Kidney capillary endothelial cell (primary cell): ENCODE data around the gene OSTC.

Source experiments
- DNase-seq: peaks from one replicate; pipeline ENCODE4 v3.0.0-alpha.2; 2018; ENCODE audit warnings: low spot score

OSTC gene

DNA sequence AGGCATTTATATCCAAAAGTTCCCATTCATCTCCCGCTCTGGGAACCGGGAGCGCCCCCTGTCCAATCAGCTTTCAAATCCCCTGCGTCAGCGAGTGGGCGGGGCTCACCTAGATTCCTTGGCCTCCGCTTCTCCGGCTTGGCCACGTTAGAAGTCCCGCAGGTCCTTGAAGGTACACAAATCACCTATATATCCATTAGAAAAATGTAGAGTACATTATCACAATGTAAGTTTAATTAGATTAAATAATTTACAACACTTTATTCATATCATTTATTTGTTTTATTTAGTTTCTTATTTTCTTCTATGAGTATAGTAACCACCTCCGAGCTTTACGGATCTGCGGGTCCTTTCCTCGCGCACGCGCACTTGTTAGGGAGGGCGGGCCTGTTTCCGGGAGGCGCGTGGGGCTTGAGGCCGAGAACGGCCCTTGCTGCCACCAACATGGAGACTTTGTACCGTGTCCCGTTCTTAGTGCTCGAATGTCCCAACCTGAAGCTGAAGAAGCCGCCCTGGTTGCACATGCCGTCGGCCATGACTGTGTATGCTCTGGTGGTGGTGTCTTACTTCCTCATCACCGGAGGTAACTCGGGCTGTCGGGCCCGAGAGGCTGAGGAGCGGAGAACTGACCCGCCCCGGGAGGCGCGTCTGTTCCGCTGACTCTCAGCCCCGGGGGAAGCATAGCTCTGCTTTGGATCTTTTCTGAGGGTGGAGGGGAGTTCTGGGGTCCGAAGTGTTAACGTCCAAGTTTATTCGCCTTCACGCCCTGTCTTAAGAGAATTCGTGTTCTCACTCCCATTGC is at the start of gene OSTC:
OSTC (plus strand) TSS at position 388 of the 802 bp plus-strand sequence; CDS start at position 445, 57 bp downstream.
- peak; percentile 94 for DNase-seq

DNA sequence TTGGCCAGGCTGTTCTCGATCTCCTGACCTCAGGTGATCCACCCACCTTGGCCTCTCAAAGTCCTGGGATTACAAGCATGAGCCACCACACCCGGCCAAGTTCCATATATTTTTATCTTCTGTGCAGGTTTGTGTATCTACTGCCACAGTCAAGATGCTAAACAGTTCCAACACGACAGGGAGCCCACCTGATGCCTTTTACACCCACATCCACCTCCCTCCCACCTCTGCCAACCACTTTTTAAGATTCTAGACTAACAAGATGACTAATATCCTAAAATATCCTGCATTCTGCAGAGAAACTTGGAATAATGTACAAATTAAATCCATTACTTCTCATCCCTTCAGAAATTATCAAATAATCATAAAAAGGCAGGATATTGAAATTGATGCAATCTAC is 49.3 kb upstream of the OSTC start:
- DNase-seq: no peak

DNA sequence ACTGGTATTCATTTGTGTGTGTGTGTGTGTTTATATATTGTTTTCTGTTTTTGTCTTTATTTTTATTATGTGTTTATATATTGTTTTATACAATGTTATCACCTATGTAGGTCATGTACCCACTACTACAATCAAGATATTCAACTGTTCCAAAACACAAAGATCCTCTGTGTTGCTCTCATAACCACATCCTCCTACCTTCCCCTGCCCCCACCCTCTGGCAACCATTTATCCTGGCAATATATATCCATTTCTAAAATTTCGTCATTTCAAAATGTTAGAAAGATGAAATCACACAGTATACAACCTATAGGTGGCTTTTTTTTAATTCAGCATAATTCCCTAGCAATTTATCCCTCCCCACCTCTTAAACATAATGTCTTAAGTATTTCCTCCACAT is 48.9 kb upstream of the OSTC start:
- no peak for DNase-seq

DNA sequence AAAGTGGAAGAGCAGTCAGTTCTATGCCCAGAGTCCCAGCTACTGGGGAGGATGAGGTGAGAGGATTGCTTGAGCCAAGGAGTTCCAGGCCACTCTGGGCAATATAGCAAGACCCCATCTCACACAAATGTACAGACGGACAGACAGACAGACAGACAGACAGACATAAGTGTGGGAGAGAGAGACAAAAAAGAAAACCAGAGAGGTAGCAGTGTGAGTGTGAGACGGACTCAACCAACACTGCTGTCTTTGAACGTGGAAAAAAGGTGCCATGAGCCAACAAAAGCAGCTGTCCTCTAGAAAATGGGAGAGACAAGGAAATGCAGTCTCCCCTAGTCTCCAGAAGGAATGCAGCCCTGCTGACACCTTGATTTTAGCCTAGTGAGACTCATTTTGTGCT is 48.2 kb upstream of the OSTC start:
- no peak for DNase-seq

DNA sequence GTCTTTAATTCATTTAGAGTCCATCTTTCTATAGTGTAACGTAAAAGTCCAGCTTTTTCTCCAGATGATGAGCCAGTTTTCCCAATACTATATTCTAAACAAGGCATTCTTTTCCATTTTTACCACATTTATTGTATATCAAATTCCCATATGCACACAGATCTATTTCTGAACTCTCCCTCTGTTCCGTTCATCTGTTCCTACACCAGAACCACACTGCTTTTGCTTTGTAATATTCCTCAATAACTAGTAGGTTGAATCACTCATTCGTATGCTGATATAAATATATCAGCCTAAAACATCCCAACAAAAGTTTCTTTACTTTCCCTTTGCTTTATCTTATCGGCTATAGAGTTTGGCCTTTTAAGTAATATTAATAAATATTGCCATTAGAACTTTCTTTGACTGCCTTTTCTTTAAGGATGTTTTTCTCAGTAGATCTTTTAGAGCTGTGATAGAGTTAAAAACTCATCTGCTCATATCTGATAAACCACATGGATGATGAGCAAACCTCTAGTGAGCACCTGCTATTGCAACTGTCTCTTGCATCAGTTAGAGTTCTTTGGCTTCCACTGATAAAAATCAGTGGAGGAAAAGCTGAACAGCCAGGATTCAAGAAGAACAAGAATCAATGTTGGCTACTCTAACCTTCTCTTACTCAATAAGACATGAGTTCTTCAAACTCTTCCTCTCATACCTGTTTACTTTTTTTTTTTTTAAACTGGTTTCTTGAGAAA is 43.2 kb upstream of the OSTC start:
- no peak for DNase-seq

DNA sequence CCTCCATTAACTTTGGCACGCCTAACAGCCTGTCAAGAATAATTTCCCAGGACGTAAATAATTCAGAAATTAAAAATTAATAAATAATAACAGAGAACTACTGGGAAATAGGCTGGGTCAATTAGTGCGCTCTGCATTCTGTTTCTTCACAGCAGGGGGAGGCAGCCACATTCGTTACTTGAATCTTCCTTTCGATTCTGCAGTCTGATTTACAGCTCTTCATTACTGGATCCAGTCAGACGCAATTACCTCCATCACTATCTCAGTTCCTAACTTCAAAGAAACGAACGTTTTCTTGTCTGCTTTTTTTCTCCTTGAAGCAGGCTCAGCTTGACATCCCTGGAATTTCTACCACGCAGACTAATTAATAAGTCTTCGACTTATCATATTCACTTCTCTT is 39.0 kb upstream of the OSTC start:
- no peak for DNase-seq

DNA sequence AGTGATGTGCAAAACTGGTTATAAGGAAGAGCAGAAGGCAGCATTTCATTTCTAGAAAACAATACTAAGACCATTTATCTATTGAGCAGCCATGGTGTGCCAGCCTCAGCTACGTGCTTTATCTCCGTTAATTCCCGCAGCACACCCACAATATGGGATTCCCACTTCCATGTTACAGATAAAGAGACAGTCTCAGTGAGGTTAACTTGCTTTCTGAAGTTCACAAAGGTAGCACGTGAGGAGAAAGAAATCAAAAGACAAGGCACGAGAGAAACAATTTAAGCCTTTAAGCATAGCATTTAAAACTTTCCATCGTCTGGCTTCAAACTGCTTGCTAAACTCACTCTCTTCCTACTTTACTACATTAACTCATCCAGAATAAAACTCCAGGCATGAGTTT is 38.0 kb upstream of the OSTC start:
- no peak for DNase-seq

DNA sequence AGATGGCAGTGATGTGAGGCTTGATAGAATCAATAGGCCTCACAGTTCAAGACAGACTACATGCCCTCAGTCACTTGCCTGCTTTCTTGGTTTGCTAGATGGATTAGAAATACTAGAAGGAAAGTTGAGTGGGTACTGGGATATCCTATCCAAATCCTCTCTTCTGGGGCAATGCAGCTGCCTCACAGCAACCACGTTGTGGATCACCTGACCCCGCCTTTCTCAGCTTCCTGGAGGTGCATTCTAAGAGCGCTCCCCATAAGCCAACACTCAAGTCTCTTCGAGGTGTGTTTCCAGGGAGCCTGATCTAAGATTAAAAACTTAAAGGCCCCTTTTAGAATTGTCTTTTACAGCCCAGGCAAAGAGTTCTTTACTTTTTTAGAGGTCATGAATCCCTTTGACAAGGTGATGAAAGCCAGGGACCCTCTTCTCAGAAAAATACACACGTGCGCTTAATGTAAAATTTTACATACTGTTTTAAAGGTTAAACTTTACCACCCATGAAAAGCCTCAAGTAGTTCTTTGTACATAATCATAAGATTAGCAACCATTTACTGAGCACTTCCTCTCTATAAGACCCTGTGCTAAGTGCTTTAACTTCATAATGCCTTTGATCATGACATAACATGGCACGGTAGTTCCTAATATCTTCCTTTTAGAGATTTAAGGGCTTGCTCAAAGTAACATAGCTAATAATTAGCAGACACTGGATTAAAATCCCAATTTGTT is 30.9 kb upstream of the OSTC start:
- DNase-seq: no peak

DNA sequence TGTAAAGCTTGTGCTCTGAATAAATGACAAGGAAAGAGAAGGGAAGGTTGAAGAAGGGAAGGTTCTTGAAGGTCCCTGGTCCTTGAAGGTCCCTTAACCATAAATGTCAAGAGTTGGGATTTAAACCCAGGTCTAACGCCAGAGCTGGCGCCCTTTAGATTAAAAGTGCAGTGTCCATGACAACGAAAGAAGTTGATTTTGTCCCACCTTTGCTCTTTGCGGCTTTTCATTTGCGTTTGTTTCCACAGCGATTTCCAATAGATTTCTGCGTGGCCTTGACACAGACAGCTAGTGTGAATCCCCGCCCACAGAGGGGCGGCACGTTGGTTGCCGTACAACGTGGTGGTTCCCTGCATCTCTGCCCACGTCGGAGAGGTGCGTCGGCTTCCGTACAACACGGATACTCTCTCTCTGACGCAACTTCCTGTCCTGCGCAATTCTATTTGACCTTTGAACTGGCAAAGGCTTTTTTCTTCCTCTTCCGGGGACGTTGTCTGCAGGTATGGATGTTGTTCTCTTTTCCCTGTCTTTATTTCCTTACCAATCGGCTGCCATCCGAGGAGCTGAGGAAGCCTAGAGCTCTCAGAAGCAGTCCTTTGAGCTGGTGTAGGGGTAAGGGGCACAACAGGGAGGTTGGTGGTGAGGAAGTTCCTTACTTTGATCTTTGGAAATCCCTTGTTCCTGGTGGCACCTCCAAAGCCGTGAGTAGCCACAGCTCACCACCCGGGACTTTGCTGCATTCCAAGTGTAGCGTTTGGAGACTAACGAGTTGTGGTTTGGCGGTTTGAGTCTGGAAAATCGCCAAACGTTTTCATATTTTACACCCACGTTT is 30.1 kb upstream of the OSTC start, which contains the start of gene RPL34:
RPL34 (plus strand) TSS at position 476 of the 832 bp plus-strand sequence. CDS start 1,384 bp downstream, outside the sequence.
- DNase-seq: peak; percentile 97

DNA sequence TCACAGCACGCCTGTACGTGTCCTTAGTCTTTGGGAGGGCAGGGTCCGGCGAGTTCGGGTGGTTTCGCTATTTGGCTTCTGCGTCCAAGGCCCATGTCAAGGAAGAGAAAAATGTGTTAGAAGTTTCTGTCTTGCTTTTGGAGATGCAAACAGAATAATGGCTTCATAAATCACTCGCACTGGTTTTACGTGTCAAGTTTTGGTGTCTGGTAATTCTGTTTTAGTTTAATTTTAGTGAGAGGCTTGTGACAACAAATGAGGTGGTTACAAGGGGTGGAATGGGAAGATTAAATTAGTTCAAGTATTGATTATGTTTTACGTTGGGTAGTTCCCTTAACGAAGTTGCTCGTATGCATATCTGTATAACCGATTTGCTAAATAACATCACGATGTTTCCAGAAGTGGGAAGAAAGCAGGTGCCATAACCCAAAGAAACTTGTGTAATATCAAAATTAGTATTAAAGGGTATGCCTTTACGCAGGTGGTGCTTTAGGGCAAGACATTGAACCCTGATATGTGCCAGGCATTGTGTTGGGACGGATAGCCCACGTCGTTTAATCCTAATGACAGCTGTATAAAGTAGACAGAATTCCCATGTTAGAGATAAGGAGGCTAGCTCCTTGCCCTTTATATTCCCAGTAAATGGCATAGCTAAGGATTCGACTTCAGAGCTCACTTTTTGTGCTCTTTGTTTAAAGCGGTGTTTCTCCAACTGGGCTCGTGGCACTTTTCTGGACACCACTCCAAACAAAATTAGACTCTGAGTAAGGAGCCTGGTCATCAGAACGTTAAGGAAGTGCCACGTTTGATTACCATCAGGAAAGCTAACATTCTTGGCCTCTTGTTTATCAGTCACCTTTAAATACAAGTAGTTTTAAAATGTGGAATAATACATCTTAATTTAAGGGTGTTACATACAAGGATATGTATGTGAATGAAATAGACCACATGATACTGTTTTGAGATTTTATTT is 29.2 kb upstream of the OSTC start:
- DNase-seq: peak; percentile 44

DNA sequence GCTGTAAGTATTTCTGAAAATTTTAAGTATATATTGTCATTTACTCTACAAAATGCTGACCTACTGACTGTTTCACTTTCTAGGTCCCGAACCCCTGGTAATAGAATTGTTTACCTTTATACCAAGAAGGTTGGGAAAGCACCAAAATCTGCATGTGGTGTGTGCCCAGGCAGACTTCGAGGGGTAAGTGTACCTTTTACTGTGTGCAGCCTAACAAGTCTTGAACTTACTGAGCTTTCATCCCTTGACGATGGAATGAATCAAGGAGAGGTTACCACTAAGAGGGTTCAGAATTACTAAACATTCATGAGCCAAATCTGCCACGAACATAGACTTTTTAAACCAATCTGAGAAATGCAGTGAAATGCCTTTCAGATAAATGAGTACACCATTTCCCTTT is 28.4 kb upstream of the OSTC start:
- DNase-seq: no peak

DNA sequence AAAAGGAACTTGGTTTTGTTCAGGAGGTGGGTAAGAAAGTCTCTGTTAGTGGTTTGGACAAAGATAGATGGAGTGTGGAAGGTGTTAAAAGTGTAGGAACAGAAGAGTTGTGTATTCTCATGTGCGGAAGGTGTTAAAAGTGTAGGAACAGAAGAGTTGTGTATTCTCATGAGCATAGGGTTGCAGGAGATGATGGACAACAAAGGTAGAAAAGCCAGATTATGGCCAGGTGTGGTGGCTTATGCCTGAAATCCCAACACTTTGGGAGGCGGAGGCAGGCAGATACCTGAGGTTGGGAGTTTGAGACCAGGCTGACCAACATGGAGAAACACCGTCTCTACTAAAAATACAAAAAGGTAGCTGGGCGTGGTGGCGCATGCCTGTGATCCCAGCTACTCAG is 27.6 kb upstream of the OSTC start:
- no peak for DNase-seq

DNA sequence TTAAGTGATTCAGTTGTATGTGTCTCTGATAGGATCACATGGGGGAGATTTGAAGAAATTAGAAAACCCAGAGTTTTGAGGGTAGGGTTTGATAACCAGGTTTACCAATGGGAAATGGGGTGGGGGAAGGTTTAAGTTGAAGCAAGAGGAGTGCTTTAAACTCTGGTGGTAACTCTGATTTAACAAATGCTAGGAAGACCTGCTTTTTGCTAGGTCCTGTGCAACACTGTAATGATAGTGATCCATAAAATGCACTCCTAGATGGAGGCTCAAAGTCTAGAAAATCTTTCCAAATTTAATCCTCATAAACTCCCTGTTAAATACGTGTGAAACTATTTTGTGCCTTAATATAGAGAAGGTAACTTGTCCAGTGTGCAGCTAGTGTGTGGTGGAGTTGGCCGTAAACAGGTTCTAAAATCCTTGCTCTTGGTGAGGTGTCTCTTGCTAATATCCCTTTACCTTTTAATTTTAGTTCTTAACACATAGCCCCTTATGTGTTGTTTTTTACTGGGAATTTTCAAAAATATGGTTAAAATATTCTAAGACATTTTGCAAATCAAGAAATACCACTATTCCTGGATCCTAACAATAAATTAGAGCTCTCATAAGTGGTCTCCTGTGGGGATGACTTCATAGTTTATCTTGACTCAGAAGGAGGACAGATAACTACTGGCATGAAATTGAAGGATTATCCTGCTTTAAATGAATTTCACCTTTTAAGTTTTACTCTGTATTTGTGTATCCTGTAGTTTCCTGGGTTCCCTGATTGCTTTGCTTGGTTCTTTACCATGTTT is 25.9 kb upstream of the OSTC start:
- no peak for DNase-seq

DNA sequence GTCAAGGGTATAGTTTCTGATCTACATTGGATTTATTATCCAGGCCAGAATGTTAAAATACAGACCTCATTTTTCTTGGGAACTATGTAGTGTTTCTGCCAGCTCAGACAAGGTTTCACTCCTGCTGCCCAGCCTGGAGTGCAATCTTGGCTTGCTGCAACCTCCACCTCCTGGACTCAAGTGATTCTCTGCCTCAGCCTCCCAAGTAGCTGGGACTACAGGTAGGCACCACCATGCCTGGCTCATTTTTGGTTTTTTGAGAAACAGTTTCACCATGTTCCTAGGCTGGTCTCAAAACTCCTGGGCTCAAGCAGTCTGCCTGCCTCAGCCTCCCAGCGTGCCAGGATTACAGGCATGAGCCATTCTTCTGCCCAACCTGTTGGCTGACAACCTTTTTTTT is 24.3 kb upstream of the OSTC start:
- DNase-seq: no peak

DNA sequence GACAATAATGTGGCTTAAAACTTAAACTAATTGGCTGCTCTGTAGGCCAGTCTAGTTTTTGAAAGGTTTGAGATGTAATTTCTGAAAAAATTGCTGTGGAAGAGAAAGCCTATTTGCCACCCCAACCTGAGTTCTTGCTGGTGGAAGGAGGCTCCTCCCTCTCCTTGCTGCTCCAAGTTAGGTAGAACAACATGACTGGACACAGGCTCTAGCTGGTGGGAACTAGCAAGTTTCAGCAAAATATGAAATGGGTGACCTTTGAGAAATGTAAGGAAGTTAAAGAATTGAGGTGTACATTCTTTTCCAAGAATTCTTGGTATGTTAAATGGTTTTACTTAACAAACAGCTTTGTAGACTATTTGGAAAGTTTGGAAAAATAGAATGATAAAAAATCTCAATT is 22.0 kb upstream of the OSTC start:
- DNase-seq: no peak

DNA sequence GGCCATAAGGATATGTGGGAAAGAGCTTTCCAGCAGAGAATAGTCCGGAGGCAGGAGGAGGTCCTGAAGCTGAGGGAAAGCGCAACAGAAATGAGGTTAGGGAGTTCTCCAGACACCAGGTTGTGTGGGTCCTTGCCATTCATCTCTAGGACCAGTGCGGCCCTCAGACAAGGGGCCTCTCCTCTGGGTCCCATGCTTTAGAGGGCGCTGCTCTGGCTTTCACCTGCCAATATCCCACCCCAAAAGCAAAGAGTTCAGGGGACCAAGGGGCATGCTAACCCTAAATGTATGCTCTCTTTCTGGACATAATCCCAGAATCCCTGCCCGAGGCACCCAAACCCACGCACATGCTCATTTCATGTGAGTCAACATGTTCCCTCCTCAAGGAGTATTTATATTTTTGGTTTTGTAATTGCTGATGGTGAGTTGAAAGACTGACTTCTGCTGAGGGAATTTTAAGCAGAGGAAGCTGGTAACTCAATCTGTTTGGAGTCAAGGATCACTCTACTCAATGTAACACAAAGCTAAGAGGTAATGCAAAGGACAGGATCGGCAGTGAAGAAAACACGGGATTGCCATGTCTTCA is 15.2 kb upstream of the OSTC start:
- no peak for DNase-seq

DNA sequence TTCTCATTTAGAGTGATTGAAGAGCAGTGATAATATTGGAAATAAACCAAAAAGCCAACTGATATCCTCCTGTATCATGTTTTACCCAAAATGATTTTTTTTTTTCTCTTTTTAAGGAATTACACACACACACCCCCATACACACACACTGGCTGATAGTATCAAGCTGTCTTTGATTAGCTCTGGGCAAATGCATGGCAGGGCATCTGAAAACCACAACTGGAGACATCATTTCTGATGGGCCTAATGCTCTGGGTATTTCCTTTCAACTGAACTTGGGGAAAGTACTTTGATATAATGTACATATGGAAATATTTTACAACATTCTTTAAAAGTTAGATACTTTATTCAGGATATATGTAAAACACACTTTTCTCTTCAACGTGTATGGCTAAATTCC is 14.2 kb upstream of the OSTC start:
- DNase-seq: no peak

DNA sequence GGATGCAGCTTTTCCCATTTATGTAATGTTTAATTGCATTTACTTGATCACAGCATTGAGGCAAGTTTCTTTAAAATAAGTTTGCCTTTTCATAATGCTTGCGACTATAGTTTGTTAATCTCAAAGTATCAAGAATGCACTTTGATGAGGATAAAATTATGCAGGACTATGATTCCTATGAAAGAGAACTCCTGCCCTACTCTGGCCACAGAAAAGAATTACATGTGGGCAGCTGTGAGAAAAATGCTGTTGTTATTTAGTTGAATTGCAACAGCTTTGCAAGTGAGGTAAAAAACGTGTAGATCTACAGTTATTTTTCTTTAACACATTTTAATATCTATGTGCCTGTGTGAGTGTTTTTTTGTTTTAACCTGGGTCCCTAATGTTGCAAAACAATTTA is 12.5 kb upstream of the OSTC start:
- DNase-seq: no peak

DNA sequence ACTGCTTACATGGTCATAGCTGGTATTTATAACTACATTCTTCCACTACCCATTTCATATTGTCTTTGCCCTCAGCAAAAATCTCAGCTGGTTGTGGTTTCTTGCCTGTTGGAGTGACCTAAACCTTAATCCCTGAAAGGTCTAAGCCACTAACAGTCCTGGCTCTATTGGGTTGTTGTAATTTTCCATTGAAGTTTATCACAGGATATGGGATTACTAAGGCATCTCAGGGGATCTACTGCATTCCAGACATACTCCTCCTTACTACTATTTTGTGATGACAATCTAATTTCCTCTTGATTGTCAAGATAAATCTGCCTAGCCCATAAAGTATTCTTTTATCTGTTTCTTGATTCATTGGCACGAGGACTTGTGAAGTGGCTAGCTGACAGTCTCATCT is 6.2 kb upstream of the OSTC start:
- DNase-seq: peak; percentile 48
